NCI-H1694 (cell line): ENCODE data around the gene METRN.

Experiments
- DNase-seq: peaks from one replicate; lab custom pipeline; 2025; lab: John Stamatoyannopoulos, UW

The METRN gene

DNA sequence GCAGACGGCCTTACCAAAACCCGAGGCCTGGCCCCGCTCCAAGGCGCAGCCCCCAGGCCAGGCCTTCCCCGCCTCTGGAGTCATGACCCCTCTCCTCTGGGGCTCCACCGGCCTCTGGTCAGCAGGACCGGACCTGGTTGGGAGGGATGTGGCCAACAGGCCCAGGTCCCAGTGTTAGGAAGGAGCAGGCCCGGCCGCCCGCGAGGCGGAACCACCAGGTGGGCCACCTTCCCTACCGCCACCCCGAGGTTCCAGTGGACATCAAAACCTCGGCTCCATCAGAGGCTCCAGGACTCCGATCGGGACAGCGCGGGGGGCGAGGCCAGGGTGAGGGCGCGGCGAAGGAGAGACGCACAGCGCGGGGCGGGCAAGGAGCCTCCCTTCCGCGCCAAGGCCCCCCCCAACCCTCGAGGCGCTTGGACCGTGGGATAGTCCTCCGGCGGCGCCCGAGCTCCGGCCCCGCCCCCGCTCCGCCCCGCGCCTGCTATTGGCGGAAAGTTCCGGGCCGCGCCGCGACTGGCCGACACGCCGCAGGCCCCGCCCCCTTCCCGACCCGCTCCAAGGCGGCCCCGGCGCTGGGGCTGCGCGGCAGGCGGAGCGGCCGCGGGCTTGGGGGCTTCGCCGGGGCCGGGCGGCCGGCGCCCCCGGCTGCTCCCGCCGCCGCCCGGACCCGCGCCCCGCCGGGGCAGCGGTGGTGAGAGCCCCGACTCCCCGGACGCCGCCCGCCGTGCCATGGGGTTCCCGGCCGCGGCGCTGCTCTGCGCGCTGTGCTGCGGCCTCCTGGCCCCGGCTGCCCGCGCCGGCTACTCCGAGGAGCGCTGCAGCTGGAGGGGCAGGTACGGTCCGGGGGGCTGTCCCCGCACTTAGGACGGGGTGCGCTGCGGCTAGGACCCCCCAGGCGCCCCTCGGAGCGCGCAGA is at the start of gene METRN:
METRN (plus strand) TSS at position 561 of the 919 bp plus-strand sequence; CDS start at position 733, 172 bp downstream.
- DNase-seq = peak; percentile 30

DNA sequence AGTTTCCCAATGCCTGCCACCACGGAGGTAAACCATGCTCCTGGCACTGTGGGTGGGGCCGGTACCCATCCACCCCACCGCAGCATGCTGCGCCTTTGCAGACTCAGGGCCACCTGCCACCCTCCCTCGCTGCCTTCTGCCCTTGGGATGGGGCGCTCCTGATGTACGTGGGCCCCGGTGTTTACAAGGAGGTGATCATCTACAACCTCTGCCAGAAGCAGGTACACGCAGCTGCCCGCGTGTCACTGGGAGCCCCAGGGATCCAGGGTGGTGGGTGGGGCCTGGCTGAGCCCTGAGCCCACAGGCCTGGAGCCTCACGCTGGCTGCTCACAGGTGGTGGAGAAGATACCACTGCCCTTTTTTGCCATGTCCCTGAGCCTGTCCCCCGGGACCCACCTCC is 48.3 kb upstream of the METRN start:
- DNase-seq = no peak

DNA sequence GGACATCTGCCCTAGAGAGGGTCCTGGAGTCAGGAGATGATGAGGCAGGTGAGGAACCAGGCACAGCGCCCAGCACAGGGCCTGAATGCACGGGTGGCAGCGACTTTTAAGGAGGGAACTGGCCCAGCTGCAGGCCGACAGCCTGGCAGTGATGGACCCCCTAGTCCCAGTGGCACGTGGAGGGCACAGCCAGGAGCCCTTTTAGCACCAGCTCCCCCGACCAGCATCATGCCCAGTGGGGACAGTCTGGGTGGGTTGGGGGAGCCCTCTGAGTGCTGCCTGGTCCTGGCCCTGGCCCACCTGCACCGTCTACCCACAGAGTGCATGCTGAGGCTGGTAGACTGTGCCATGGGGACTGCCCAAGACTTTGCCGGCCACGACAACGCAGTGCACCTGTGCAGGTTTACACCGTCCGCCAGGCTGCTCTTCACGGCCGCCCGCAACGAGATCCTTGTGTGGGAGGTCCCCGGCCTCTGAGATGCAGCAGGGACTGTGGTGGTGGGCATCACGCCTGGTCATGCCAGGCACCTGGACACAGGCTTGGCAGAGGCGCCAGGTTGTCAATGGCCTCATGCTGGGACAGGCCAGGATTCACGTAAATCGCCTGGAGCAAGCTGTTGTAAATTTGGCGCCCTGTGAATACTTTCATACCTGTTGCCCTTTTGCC is 47.7 kb upstream of the METRN start:
- DNase-seq = no peak

DNA sequence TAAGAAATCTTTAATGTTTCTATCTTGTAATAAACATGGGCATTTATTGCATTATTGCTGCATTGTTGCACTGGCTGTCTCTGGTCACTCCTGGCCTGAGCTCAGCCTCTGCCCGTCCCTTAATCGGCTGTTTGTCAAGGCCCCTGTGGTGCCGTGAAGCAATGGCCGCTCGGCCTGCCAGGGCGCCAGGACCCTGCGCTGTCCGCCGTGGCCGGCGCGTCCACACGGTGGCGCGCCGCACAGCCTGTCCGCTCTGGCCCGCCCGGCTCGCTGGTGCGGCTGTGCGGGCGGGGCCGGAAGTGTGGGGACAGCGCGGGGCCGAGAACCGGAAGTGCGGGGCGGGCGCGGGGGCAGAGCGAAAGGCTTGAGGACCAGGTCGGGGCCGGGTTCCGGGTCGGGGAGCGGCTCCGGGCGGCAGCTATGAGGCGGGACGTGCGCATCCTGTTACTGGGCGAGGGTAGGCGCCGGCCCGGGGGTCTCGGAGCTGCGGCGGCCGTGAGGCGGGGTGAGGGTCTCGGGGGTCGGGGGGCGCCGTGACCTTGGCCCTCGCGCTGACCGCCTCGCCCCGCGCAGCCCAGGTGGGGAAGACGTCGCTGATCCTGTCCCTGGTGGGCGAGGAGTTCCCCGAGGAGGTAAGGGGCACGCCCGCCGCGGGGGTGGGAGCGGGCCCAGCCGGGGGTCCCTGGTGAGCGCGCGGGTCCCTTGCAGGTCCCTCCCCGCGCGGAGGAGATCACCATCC is 47.0 kb upstream of the METRN start, which contains the start of gene RHOT2:
RHOT2 (plus strand) TSS at position 353 of the 739 bp plus-strand sequence; CDS start at position 421, 68 bp downstream.
- peak; percentile 43 for DNase-seq

DNA sequence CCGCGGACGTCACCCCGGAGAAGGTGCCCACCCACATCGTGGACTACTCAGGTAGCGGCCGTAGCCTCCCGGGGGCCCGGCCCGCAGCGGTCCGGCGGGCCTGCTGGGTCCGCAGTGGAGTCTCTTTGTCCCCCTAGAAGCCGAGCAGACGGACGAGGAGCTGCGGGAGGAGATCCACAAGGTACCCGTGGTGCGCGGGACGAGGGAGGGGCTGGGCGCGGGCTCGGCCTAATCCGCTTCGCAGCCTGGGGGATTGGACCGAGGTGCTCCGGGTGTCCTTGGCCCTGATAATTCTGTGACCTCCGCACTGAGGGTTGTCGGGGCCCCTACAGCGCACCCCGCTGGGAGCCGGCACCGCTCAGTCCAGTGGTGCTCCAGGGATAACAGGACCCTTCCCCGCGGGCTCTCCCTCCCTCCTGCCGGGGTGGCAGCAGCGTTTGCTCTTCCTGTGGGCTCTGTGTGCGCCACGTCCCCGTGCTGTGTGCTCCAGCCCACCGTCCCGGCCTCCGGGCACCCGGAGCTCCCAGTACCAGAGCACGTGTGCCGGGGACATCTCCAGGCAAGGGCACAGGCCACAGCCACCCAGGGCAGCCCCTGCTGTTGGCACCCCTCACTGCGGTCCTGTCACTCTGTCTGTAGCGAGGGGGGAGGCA is 46.3 kb upstream of the METRN start:
- no peak for DNase-seq

DNA sequence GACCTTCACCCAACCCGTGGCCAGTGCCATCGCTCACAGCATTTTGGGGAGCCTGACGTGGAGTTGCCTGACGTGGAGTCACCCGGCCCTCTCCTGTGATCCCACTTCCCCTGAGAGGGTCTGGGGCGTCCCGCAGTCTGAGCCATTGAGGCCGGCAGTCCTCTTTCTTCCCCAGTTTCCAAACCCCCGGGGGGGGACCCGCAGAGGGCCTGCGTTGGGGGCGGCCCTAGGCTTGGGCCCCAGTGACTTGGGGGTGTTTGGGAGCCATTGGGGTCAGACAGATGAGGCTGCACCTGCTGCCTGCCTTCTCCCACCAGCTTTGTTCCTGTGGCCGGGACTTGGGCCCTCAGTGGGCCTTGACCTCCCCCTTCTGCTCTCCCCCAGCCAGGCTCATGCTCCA is 45.3 kb upstream of the METRN start:
- DNase-seq = no peak

DNA sequence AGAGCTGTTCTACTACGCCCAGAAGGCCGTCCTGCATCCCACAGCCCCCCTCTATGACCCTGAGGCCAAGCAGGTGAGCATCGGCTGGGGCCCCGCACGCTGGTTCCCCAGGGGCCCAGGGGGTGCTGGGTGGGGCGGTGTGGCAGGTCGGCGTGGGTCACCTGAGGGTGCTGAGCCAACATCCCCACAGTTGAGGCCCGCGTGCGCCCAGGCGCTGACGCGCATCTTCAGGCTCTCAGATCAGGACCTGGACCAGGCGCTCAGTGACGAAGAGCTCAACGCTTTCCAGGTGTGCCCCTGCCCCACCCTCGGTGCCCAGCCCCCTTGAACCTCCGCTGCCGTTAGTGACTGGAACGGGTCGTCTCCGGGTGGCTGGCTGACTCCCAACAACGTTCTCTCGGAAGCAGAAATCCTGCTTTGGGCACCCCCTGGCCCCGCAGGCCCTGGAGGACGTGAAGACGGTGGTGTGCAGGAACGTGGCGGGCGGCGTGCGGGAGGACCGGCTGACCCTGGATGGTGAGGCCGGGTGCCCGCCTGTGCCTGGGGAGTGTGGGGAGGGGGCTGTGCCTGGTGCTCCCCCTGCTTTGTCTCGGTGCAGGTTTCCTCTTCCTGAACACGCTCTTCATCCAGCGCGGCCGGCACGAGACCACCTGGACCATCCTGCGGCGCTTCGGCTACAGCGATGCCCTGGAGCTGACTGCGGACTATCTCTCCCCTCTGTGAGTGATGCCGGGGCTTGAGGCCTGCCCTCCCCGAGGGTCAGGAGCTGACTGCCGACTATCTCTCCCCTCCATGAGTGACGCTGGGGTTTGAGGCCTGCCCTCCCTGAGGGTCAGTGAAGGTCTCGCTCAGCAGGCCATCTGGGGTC is 44.2 kb upstream of the METRN start:
- DNase-seq = no peak

DNA sequence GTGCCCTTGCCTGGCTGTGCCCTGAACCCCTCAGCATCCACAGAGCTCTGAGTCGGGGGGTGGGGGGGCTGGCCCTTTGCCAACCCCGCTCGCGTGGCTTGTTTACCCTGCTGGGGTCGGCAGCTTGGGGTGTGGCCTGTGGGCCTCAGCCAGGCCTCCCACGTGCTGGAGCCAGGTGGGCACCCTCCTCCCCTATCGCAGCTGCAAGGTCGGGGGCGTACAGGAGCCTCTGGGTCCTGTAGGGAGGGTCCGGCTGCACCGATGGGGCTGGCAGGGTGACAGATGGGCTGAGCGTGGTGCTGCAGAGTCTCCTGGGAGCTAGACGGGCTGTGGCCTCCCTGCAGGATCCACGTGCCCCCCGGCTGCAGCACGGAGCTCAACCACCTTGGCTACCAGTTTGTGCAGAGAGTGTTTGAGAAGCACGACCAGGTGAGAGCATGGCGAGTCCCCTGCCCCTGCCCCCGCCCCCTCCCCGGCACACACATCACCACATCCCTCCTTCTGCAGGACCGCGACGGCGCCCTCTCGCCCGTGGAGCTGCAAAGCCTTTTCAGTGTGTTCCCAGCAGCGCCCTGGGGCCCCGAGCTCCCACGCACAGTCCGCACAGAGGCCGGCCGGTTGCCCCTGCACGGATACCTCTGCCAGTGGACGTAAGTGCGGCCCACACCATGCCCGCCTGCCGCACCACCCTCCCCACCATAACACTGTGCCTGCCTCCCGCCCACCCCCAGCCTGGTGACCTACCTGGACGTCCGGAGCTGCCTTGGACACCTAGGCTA is 43.4 kb upstream of the METRN start:
- DNase-seq = no peak

DNA sequence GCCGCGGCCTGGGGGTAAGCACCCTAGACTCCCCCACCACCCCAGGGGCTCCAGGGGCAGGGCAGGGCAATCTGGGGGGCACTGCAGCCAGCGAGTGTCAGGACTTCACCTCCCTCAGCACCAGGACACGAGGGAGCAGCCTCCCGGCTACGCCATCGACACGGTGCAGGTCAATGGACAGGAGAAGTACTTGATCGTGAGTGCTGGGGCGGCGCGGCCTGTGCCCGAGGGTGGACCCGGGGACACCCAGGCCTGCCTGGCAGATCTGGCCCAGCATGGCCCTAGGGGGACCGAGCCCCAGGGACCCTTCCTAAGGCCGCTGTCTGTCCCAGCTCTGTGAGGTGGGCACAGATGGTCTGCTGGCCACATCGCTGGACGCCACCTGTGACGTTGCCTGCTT is 42.5 kb upstream of the METRN start:
- no peak for DNase-seq

DNA sequence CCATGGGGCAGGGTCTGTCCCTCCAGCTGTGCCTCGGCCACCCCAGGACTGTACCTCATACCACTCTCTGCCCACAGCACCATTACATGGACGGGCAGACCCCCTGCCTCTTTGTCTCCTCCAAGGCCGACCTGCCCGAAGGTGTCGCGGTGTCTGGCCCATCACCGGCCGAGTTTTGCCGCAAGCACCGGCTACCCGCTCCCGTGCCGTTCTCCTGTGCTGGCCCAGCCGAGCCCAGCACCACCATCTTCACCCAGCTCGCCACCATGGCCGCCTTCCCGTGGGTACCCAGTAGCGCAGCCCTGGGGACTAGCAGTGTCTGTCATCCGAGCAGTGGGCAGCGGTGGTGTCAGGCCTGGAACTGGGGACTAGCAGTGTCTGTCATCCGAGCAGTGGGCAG is 42.1 kb upstream of the METRN start:
- DNase-seq = no peak

DNA sequence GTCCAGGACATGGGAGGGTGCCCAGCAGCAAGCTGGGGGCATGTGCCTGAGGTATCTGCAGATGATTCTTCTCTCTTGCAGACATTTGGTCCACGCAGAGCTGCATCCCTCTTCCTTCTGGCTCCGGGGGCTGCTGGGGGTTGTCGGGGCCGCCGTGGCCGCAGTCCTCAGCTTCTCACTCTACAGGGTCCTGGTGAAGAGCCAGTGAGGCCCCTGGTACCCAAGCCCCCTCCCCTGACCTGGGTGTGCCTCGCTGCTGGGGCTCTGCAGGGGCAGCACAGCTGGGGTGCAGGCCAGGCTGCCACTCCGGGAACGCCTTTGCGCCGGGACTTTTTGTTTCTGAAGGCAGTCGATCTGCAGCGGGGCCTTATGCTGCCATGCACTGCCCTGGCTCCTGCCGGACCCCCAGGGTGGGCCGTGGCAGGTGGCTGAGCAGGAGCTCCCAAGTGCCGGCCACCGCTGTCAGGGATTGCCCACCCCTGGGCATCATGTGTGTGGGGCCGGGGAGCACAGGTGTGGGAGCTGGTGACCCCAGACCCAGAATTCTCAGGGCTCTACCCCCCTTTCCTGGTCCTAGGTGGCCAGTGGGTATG is 41.4 kb upstream of the METRN start:
- no peak for DNase-seq

DNA sequence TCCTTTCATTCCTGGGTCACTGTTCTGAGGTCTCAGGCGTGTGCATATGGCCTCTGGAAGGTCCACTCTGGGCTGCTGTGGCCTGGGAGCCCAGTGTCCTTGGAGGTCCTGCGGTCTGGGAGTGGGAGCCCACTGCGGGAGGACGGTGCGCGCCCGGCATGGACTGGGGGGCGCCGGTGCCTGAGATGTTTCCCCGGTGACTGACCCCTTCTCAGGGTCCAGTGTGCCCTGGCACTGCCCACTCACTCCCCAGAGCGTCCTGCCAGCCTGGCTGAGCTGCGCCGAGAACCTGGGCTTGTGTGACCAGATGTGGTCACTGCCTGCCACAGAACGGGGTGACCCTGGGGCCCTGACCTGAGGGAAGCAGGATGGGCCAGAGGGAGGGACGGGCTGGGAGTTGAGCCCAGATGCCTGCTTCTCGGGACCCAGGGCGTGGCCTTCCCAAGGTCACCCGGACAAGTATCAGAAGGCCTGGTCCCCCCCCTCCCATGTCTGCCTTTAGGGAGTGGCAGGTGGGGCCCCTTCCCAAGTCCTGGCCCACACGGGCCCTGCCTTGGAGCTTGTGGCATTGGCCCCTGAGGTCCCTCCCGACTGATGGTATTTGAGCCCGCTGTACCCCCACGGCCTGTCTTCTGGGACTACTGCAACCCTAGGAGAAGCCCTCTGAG is 40.6 kb upstream of the METRN start:
- no peak for DNase-seq

DNA sequence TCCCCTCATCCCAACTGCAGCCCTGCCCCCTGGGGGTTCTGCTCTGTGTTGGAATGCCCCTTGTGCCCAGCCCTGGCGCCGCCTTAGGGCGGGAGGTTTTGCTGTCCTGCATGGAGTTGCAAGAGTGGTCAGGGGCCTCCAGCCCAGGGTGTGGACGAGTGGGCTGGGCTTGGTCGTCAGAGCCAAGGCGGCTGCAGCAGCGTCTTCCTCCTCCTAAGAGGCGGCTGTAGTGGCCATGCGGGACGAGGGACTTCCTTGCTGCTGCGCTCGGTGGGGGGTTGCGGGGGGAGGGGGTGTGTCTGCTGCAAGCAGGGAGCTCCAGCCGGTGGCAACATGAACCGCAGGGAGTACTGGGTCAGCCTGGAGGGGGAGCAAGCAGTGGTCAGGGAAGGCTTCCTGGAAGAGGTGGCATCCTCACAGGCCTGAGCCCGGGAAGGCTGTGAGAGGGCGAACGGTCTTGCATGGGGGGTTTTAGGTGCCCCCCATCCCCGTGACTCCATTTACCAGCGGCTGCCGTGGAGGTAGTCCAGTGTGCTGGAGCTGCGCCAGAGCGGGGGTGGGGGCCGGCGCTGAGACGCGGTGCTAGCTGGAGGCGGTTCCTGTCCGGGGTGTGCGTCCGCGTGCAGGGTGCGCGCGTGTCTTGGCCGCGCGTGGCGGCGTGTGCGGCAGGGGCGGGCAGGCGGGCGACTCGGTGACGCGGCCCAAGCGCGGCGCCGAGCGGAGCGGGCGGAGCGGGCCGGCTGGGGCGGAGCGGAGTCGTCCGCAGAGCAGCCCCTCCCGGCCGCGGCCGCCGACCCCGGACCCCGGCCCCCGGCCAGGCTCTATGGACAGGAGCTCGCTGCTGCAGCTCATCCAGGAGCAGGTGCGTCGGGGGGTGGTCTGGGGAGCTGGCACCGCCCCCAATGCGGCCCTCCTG is 39.7 kb upstream of the METRN start, which contains the start of gene RHBDL1:
RHBDL1 (plus strand) TSS at position 704 of the 916 bp plus-strand sequence; CDS start at position 824, 120 bp downstream.
- DNase-seq = no peak

DNA sequence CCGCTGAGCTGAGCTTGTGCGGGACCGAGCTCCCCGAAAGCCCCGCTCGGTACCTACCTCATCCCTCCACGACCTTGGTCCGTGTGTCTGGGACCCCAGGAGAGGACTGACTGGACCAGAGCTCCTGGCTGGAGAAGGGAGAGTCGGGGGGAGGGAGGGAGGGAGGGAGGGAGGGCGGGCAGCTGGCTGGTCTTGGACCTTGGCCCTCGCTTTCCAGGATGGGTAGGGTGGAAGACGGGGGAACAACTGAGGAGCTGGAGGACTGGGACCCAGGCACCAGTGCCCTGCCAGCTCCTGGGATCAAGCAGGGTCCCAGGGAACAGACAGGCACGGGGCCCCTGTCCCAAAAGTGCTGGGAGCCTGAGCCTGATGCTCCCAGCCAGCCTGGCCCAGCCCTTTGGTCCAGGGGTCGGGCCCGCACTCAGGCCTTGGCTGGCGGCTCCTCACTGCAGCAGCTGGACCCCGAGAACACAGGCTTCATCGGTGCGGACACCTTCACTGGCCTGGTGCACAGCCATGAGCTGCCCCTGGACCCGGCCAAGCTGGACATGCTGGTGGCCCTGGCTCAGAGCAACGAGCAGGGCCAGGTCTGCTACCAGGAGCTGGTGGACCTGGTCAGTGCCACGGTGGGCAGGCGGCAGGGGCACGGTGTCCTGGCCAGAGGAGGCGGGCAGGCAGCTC is 38.9 kb upstream of the METRN start:
- DNase-seq = no peak

DNA sequence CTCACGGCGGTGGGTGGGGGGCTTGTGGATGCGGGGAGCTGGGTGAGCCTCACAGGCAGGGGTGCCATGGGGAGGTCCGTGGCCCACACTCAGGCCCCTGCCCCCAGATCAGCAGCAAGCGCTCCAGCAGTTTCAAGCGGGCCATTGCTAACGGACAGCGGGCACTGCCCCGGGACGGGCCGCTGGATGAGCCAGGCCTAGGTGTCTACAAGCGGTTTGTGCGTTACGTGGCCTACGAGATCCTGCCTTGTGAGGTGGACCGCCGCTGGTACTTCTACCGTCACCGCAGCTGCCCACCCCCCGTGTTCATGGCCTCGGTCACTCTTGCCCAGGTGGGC is 38.4 kb upstream of the METRN start:
- no peak for DNase-seq

DNA sequence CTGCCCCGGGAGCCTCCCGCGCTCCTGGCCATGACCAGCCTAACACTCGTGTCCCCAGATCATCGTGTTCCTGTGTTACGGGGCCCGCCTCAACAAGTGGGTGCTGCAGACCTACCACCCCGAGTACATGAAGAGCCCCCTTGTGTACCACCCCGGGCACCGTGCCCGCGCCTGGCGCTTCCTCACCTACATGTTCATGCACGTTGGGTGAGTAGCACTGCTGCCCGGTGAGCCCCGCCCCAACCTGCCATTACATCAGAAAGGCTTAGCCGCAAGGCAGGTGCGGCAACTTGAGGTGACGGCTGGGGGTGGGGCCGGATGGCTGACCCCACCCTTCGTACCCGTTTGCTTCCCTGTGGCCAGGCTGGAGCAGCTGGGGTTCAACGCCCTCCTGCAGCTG is 38.0 kb upstream of the METRN start:
- no peak for DNase-seq
